HG03066 (cell line): ENCODE data around the gene FDX1.

ENCODE experiments used
- ATAC-seq: cut with Tn5 transposase; IDR thresholded peaks from one replicate; pipeline ENCODE4 v1.9.1; 2021; ENCODE audit warnings: low read depth; ENCODE audit not compliant: unreplicated experiment

The FDX1 gene

DNA sequence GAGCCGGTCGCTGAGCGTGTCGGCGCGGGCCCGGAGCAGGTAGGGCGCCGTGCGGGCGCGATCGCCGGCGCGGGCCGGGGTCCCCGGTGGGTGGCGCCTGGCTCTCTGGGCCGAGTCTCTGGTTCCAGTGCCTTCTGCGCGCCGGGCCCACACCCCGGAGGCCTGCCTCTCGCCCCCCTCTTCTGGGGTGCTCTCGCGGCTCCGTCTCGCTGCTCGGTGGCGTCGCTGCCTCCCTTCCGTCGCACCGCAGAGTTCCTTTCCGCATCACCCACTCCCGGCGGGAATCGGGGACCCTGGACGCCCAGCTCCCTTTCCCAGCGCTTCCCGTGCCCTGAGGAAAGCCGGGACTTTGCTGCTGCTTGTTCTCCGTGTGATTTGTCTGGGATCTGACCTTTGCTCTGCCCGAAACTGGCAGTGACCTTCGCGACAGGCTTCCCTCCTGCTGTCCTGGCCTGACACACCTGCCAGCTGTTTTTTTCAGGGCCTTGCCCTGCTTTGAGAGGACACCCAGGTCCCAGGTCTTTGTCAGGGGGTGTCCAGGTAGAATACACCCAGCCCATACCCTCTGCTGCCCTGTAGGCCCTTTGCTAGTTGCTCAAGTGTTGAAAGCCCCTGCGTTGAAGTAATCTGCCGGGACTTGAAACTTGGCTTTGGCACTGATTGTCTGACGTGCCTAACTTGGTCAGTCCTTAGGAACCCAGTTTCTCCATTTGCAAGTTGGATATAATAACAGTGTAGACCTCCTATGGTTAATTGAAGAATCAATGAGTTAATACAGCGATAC lies 711 bp downstream of the FDX1 start:
- ATAC-seq, result peak; percentile 29

DNA sequence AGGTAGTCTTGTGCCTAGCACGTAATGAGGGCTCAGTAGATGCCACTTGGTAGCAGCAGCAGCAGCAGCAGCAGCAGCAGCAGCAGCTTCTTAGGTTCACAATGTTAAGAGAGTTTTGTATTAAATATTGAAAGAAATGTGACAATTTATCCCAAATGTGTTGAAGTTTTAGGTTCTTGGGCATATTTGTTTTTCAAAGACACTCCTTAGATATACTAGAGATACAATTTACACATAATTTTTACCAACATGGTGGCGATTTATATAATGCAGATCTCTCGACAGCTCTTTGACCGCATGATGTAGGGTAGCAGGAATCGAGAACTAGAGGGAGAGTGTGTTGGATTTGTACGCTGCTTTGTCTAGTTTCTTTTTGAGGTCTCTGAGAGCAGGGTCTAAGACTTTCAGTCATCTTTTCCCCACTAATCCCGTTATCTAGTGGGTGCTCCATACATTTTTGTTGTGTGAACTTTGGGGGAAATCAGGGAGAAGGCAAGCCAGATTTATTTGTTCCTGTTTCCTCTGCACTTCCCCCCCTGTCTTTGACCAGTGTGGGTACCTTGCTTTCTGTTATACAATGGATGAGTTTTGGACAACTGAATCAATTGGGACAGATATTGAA lies 1.4 kb downstream of the FDX1 start:
- ATAC-seq, result peak; percentile 2

DNA sequence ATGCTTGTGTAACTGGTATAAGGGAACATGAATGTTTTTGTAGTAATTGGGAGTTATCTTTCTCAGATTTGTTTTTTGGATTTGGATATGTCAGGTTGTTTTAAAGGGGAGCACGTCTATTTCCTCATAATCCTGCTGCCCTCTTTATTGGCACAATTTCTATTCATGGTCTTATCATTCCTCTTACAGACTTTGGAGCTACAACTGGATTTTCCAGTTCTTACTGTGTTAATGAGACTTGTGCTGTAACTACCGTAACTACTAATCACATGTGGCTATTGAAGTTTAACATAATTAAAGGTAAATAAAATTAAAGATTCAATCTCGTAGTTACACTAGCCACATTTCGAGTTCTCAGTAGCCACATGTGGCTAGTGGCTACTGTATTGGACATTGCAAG lies 1.9 kb downstream of the FDX1 start:
- no peak for ATAC-seq

DNA sequence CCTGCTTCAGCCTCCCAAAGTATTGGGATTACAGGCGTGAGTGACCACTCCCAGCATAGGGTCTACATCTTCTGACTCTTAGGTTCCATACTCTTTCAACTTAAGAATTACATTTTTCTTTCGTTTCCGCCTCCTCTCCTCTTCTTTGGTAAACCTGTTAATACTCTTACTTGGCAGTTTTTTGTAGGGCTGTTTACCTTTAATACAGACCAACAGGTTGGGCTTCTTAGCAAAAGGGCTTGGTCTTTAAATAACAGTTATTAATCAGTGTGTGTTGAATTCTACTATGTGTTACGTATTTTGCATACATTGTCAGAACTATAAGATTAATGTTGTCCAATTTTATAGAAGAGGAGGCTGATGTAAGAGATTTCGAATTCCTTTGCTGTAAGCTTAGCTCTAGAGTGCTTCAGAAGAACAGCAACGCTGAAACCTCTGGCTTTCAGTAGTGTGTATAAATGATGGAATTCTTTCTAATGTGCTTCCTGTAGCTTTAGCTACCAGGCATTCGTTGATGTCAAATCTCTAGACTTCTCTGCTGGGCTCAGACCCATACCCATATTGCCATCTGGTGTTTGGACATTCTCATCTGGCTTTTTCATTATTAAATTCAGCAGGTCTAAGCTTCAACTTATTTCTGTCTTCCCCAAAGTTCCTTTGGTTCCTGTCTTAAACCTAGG lies 3.1 kb downstream of the FDX1 start:
- no peak for ATAC-seq

DNA sequence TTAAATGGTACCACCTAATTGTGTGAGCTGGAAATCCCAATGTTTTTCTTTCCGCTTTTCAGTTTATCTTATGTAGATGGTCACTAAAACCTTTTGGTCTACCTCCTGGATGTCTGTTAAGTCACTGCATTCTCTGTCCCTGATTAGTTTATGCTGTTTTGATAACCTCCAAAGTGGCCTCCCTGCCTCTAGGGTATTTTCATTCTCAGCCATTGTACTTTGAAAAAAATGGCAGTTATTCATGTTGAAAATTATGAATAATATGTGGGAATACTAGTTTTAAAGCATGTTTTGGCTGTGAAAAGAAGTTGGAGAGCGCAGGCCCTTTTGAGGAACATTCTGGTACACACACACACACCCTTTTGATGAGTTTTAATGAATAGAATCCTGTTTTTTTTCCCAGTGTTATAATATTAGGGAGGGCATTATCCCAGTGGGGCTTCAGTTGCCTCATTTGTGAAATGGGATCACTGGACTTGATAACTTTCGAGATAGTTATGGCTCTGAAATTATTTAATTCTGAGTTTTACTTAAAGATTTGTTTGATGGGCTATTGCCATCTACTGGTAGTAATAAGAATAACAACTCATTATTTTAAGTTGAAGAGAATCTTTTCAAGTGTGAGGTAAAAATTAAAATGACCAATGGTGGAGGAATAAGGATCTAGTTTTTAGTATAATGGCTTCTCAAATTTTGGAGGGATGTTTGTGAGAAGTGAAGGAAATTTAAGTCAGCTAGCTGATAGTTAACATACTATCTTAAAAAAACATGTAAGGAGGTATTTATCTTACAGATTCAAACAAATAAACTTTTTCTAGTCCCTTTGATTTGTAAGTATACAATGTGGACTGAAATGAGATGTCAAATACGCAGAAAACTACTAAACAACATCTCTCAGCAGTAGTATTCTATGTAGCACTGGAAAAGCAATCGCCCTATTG lies 3.9 kb downstream of the FDX1 start:
- ATAC-seq, result no peak

DNA sequence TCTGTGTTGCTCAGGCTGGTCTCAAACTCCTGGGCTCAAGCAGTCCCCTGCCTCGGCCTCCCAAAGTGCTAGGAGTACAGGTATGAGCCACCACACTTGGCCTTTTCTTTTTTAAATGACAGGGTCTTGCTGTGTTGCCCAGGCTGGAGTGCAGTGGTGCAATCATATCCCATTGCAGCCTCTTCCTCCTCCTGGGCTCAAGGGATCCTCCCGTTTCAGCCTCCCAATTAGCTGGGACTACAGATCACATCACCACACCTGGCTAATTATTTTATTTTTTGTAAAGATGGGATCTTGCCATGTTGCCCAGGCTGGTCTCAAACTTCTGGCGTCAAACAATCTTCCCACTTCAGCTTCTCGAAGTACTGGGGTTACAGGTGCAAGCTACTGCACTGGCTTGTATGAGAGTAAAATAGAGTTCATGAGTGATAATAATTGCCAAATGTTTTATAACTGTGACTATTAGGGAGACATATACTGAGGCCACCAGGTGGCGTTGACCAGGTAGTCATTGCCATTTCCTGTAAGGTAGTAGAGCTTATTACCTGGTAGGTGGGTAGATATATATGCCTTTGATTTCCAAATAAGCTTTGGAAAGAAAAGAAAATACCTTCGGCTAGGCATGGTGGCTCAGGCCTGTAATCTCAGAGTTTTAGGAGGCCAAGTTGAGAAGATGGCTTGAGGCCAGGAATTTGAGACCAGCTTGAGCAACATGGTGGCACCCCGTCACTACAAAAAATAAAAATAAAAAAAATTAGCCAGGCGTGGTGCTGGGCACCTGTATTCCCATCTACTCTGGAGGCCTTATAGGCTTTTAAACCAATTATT lies 5.4 kb downstream of the FDX1 start:
- peak; percentile 8 for ATAC-seq

DNA sequence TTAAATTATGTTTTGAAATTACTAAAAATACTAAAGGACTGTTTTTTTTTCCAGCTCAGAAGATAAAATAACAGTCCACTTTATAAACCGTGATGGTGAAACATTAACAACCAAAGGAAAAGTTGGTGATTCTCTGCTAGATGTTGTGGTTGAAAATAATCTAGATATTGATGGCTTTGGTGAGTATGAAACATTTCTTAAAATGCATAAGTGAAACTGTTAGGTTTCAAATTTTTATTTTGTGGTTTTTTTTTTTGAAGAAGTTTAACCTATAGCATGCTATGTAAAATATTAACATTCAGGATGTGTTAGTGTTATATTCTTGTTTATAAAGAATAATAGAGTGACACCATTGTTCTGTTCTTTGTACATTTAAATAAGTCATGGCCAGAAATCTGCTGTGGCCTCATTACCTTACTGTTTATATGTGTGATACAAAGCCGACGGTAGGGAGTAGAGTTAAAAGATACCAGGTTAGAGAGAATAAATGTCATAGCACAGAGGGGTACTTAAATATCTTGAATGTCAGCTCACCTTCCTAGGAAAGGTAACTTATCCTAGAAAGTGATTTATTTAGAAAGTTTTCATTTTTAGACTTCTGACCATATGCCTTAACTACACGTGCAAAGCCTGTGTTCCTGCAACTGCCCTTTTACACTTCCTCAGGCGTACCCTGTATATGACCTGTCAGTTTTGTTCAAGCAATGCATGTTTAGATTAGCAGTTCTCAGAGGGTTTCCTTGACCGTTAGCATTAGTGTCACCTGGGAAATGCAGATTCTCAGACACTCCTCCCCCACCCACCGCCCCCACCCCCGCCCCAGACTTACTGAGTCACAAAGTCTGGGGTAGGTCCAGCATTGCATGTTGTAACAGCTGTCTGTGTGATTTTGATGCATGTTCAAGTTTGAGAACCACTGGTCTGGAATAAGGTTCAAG lies 6.3 kb downstream of the FDX1 start:
- ATAC-seq, result peak; percentile 46

DNA sequence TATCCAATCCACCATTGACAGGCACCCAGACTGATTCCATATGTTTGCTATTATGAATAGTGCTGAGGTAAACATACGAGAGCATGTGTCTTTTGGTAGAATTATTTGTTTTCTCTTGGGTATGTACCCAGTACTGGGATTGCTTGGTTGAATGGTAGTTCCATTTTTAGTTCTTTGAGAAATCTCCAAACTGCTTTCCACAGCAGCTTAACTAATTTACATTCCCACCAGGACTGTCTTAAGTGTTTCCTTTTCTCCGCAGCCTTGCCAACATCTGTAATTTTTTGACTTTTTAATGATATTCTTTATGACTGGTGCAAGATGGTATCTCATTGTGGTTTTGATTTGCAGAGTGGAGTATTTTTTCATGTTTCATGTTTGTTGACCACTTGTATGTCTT lies 8.3 kb downstream of the FDX1 start:
- no peak for ATAC-seq

DNA sequence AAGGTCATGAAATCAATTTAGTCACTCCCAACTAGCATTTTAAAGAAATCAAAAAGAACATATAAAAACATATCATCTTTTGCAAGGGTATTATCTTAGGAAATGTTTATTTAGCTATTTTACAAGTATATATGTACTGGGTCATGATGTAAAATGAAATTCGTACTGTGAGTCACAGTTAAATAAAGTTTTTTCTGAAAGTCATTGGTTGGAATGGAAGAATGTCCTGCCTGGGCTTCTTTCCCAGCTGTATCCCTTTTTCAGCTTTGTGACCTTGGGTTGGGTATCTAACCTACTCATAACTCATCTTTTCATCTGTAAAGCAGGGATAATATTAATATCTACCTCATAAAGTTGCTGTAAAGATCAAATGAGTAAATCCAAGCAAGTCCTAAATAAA lies 15.7 kb downstream of the FDX1 start:
- no peak for ATAC-seq

DNA sequence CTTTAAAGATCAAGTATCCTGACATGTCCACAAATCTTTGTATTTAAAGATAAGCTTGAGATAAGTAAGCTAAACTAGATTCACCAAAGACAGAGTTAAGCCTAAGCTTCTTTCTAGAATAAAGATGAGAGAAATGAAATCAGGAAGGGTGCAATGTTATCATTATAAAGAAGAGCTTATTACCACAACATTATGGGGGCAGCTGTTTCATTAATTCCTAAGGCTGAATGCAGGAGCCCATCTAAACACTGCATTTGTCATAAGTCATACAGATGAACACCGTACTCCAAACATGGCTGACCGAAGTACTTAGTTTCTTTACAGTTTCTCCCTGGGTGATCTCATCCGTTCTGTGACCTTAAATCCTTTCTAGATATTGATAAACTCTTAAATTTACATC lies 16.3 kb downstream of the FDX1 start:
- ATAC-seq, result no peak

DNA sequence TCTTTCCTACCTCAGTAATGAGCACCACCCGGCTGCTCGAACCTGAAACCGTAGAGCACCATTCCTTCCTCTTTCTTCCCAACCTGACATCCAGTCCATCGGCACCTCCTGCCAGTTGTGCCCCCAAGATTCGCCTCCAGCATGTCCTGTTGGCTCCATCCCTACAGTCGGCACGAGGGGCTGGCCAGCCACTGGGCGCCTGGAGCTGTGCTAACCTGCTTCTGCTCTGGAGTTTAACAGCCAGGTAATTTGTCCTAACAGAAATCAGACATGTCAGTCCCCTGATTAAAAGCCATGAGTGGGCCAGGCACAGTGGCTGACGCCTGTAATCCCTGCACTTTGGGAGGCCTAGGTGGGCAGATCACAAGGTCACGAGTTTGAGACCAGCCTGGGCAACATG lies 16.8 kb downstream of the FDX1 start:
- no peak for ATAC-seq

DNA sequence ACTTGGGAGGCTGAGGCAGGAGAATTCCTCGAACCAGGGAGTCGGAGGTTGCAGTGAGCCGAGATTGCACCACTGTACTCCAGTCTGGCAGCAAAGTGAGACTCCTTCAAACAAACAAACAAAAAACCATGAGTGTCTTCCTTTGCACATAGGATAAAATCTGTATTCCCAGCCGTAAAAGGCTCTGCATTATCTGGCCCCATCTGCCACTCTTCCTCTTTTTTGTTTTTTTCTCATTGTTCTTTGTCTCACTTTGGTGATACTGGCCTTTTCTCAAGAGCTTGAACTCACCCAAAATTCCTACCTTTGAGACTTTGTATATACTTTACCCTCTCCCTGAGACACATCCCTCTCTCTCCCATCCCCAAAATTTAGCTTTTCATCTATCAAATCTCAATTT lies 17.6 kb downstream of the FDX1 start:
- ATAC-seq, result no peak

DNA sequence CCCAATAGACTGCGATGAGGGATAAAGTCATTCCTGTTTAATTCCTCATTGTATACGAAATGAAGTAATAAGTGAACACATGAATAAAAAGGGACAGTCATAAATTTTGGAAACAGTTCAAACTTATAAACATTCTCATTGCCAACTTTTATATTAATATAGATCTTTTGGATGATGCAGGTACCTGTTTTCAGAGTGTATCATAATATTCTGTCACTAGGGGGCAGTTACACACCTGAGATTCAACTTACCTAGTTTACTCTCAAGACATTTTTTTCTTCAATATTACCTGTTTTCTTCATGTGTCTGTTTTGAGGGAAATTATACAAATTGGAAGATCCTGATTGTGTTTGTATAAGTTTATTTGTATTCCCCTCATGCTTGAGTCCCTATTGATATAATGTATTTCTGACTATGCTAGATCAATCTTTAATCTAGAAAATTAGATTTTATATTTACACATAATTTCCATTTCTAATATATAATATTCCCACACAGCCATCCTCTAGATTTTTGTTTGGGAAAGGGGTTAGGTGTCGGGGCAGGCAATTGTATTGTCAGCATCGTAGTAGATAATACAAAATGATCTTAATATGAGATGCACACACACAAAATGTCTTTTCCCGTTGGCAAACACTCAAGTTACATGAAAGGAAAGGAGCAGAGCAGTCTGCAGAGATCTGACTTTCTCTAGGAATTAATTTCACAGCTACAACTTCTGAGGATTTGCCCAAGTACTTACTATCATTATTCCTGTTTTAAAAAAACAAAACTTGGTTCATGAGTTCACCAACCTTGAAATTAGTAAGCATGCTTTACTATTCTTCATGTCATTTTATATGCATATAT lies 18.4 kb downstream of the FDX1 start:
- no peak for ATAC-seq

DNA sequence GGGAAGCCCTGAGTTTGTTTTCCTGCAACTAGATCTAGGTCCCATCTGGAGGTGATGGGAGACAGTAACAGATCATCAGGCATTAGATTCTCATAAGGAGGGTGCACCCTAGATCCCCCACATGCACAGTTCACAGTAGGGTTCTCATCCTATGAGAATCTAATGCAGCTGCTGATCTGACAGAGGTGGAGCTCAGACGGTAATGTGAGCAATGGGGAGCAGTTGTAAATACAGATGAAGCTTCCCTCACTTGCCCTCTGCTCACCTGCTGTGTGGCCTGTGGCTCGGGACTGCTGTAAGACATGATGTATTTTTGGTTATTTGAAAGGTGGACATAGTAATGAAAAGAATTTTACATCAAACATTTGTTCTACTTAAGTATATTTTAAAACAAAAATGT lies 20.5 kb downstream of the FDX1 start:
- no peak for ATAC-seq

DNA sequence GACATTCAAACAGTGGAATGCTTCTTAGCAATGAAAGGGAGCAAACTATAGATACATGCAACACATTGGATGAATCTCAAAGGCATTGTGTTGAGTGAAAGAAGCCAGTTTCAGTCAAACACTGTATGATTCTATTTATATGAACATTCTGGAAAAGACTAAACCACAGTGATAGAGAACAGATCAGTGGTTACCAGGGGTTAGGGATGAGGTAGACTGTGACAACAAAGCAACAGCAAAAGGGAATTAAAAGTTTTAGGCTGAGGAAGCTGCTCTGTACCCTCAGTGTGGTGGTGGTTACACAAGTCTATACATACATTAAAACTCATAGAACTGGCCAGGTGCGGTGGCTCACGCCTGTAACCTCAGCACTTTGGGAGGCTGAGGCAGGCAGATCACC lies 23.0 kb downstream of the FDX1 start:
- ATAC-seq, result no peak

DNA sequence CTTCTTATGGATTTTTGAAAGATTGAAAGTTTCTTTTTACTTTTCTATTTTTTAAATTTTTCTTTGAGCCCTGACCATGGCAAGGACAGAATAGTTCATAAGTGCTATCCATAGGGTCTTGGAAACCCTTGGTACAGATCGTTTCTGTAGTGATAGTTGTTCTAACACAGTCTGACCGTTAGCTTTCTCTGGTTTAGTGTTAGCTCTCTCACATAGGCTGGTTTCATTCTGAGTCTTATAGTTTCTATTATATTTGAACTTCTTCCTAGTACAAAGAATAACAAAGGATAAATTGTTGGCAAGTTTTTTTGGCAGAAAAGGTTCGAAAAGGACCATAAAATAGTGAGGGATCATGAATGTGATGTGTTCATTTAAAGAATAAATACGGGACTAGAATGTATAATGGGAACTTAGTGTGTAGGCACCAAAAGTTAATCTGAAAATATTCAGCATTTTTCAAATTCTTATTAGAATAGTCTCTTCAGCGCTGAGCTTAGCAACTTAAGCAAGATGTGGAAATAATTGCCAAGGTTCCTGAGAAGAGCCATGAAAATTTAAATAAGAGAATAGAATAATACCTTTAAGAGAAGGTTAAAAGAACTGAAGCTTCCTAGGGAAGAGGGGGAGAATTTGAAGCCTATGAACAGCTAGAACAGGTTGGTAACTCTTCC lies 24.1 kb downstream of the FDX1 start:
- peak; percentile 75 for ATAC-seq

DNA sequence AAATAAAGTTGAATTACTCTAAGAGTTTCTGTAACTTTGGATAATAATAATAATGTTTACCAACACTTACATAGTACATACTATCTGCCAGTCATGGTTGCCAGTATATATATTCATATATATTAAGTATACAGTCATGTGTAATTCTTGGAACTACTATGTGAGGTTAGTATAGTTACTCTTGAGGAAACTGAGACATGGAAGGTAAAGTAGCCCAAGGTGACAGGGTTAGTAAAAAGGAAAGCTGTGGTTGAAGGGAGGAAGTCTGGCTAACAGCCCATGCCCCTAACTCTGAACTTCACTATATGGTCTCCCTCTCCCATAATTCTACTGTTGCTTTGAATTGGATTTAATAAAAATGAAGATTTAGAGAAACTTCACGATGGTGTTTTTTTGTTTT lies 24.9 kb downstream of the FDX1 start:
- no peak for ATAC-seq
